HepG2 (cell line): ENCODE measurements around the gene CABLES2. TPM values are rescaled to one million over a fixed set of nuclear protein-coding genes. Genes with fewer than 3 reads are reported as not detected.

ENCODE experiments used
- KDM1A ChIP-seq: IDR thresholded peaks from 2 replicates; pipeline ENCODE4 v1.6.1; 2016; ENCODE audit warnings: missing compliant biosample characterization
- MEIS1 ChIP-seq: sonication (generic); formaldehyde crosslinking; IDR thresholded peaks from 2 replicates; pipeline ENCODE4 v1.9.0; 2021; ENCODE audit warnings: mild to moderate bottlenecking, missing genetic modification reagents, moderate library complexity, borderline replicate concordance
- MIER2 ChIP-seq: IDR thresholded peaks from 2 replicates; pipeline ENCODE4 v1.6.1; 2016; ENCODE audit warnings: missing biosample characterization, missing genetic modification reagents
- TBX2 ChIP-seq: sonication (generic); formaldehyde crosslinking; IDR thresholded peaks from 2 replicates; pipeline ENCODE4 v1.5.0; 2020; ENCODE audit warnings: missing genetic modification reagents, mild to moderate bottlenecking, borderline replicate concordance
- YY1 ChIP-seq: IDR thresholded peaks from 2 replicates; pipeline ENCODE4 v1.6.1; 2011; ENCODE audit warnings: low read length, low read depth, moderate library complexity, mild to moderate bottlenecking; ENCODE audit not compliant: insufficient read depth, insufficient replicate concordance
- ZNF121 ChIP-seq: sonication (generic); formaldehyde crosslinking; IDR thresholded peaks from 2 replicates; pipeline ENCODE4 v1.5.0; 2020; ENCODE audit warnings: mild to moderate bottlenecking, missing genetic modification reagents
- ZNF225 ChIP-seq: sonication (generic); formaldehyde crosslinking; IDR thresholded peaks from 2 replicates; pipeline ENCODE4 v1.4.0; 2020; ENCODE audit warnings: mild to moderate bottlenecking, missing genetic modification reagents
- ZNF501 ChIP-seq: sonication (generic); formaldehyde crosslinking; IDR thresholded peaks from 2 replicates; pipeline ENCODE4 v1.5.1; 2020; ENCODE audit warnings: mild to moderate bottlenecking, moderate library complexity, missing genetic modification reagents
- ZNF558 ChIP-seq: sonication (generic); formaldehyde crosslinking; IDR thresholded peaks from 2 replicates; pipeline ENCODE4 v1.9.0; 2022; ENCODE audit warnings: mild to moderate bottlenecking, missing genetic modification reagents, borderline replicate concordance
- polyA plus RNA-seq, 8 experiments: library from polyadenylated mRNA; depleted of rRNA in 3 of 8; stranded (reverse) in 7 of 8; unstranded in 1 of 8; fragments of >200 nt; fragmentation: Illumina TruSeq in 4 of 8; extraction: Trizol in 4 of 8; gene quantifications; 2 replicates each; pipeline versions ENCODE4 v1.2.1 to v1.2.3, GENCODE V29; 2011 to 2016; ENCODE audit warnings: low read depth in 4 of 8, missing spikeins in 1 of 8, mixed read lengths in 1 of 8; ENCODE audit not compliant: insufficient read depth in 1 of 8
- total RNA-seq, 5 experiments: library from RNA; depleted of rRNA; stranded (reverse); fragments of >200 nt; fragmentation: Illumina TruSeq; extraction: Trizol; gene quantifications; 2 replicates each; pipeline ENCODE4 v1.2.3, GENCODE V29; 2016; ENCODE audit warnings: low read depth in 1 of 5
- TF ChIP-seq, protein P1 (sequence below): sonication (generic); formaldehyde crosslinking; IDR thresholded peaks from 2 replicates; pipeline ENCODE4 v1.4.0; 2020; ENCODE audit warnings: missing genetic modification reagents, mild to moderate bottlenecking, borderline replicate concordance

The CABLES2 gene
- total and polyA plus RNA-seq, 2 of the 13 experiments (the other 11 are each of a cell fraction or from before 2014, with no cell fraction given): 5.2 to 9.7 TPM

DNA sequence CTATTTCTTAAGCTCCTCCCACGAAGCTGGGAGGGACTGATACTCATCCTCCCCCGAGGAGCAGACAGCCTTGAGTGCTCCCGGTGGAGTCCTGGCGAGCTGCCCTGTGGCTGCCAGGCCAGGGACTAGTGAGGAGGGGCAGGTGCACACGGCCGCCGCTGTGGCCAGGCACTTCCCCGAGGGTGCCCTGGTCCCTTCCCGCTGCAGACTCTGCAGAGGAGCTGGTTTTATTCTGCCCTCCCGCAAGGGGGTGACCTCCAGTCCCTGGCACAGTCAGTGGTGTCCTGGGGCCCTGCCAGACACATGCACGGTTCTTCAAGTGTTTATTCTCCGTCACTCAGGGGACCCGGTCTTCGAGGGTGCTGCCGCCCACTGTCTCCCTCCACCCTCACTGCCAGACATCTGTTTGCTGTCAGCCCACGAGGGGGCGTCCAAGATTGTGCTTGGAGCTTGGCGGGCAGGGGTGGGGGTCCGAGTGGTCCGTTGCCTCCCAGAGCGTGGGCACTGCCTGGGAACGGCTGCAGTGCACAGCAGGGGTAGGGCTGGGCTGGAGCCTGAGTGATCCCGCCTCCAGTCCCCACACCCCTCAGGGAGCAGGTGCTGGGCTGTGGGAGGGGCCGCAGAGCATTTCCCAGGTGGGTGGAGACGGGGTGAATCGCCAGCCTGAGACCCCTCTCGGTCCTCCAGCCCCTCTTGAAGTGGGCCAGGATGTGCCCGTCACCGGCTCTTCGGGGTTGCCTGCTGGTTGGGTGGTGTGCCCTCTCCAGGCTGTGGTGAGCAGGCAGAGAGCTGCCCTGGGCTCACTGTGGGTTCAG is 3.1 kb upstream of the CABLES2 start (continued):
- TF ChIP-seq YY1 (peak; percentile 6), KDM1A (CRISPR knock-in tag) (no peak), TBX2 (CRISPR knock-in tag) (no peak; the same call in 1 of the 2 replicates), ZNF501 (CRISPR knock-in tag) (peak; percentile 77), ZNF225 (CRISPR knock-in tag) (peak; percentile 86; the same call in 1 of the 2 replicates), MEIS1 (CRISPR knock-in tag) (peak; percentile 70; the same call in 1 of the 2 replicates), MIER2 (CRISPR knock-in tag) (no peak), ZNF558 (CRISPR knock-in tag) (peak; percentile 65; the same call in 1 of the 2 replicates), ZNF121 (CRISPR knock-in tag) (no peak)
- TF ChIP-seq, protein P1, sequence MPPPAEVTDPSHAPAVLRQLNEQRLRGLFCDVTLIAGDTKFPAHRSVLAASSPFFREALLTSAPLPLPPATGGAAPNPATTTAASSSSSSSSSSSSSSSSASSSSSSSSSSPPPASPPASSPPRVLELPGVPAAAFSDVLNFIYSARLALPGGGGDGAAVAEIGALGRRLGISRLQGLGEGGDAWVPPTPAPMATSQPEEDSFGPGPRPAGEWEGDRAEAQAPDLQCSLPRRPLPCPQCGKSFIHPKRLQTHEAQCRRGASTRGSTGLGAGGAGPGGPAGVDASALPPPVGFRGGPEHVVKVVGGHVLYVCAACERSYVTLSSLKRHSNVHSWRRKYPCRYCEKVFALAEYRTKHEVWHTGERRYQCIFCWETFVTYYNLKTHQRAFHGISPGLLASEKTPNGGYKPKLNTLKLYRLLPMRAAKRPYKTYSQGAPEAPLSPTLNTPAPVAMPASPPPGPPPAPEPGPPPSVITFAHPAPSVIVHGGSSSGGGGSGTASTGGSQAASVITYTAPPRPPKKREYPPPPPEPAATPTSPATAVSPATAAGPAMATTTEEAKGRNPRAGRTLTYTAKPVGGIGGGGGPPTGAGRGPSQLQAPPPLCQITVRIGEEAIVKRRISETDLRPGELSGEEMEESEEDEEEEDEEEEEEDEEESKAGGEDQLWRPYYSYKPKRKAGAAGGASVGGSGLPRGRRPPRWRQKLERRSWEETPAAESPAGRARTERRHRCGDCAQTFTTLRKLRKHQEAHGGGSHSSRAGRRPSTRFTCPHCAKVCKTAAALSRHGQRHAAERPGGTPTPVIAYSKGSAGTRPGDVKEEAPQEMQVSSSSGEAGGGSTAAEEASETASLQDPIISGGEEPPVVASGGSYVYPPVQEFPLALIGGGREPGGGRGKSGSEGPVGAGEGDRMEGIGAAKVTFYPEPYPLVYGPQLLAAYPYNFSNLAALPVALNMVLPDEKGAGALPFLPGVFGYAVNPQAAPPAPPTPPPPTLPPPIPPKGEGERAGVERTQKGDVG: peak; percentile 92
